Mesodermal cell (in vitro differentiated cells): ENCODE results near the gene CFAP206.
A peak's percentile ranks its signal among the peaks of the same experiment; 100 is the strongest.

ENCODE experiments used
- H3K27ac ChIP-seq: 2 replicates; pipeline ENCODE4 v1.7.0; 2013; ENCODE audit warnings: mild to moderate bottlenecking, low read depth, low read length, moderate library complexity; ENCODE audit not compliant: severe bottlenecking
- H3K36me3 ChIP-seq: 2 replicates; pipeline ENCODE4 v1.7.1; 2013; ENCODE audit warnings: mild to moderate bottlenecking, low read length, moderate library complexity; ENCODE audit not compliant: control insufficient read depth, insufficient read depth
- H3K4me1 ChIP-seq: one replicate; pipeline ENCODE4 v1.7.1; 2013; ENCODE audit warnings: mild to moderate bottlenecking, low read length; ENCODE audit not compliant: insufficient read depth, control insufficient read depth, poor library complexity, severe bottlenecking
- H3K4me3 ChIP-seq: 2 replicates; pipeline ENCODE4 v1.7.0; 2013; ENCODE audit warnings: low read length, control low read depth, mild to moderate bottlenecking; ENCODE audit not compliant: insufficient read depth, poor library complexity, severe bottlenecking; ENCODE audit errors: extremely low read depth
- H3K9me3 ChIP-seq: 2 replicates; pipeline ENCODE4 v1.7.1; 2013; ENCODE audit warnings: mild to moderate bottlenecking, low read length, moderate library complexity; ENCODE audit not compliant: control insufficient read depth
- WGBS, 2 experiments: methylation state at CpG; one replicate each; pipeline ENCODE4 v1.1.5; 2013; ENCODE audit warnings: missing lambda C conversion rate in 2 of 2; ENCODE audit not compliant: insufficient coverage in 2 of 2; 5-methylcytosine and 5-hydroxymethylcytosine counted together

The CFAP206 gene

GRCh38 chr6:87384449-87384848, 23.3 kb upstream of the CFAP206 start:
- Histone ChIP-seq H3K4me3 (no peak overlapping the region), H3K9me3 (no peaks in the 10 kb centered on the region), H3K4me1 (no peaks in the 10 kb centered on the region), H3K27ac (no peak overlapping the region), H3K36me3 (no peaks in the 10 kb centered on the region)
- WGBS, 2 experiments, result 75 to 100% methylated on average over 1 to 2 of the region's 3 CpGs

- Histone ChIP-seq H3K9me3 (no peaks in the 10 kb centered on the region), H3K36me3 (no peaks in the 10 kb centered on the region), H3K4me3 (no peak overlapping the region), H3K27ac (no peak overlapping the region), H3K4me1 (no peaks in the 10 kb centered on the region)
- WGBS, 2 experiments, result 29 to 43% methylated on average over 2 of the region's 3 CpGs
These were observed 16.4 kb upstream of the CFAP206 start for GRCh38 chr6:87391334-87391733.

- no peaks in the 10 kb centered on the region for H3K36me3 ChIP-seq
- H3K4me1 ChIP-seq, result no peaks in the 10 kb centered on the region
- WGBS, 2 experiments, result 13 to 14% methylated on average over 1 of the region's 2 CpGs
- no peak overlapping the region for H3K27ac ChIP-seq
- H3K9me3 ChIP-seq, result no peaks in the 10 kb centered on the region
- H3K4me3 ChIP-seq, result no peak overlapping the region
These were observed 14.6 kb upstream of the CFAP206 start for GRCh38 chr6:87393026-87393622.

- H3K4me1 ChIP-seq, result no peaks in the 10 kb centered on the region
- H3K4me3 ChIP-seq, result no peak overlapping the region
- no CpG with 5 or more reads among the region's 2 CpGs for WGBS, 2 experiments
- H3K27ac ChIP-seq, result no peak overlapping the region
- H3K9me3 ChIP-seq, result no peaks in the 10 kb centered on the region
- H3K36me3 ChIP-seq, result no peaks in the 10 kb centered on the region
These were observed 12.3 kb upstream of the CFAP206 start for GRCh38 chr6:87395431-87395830.

GRCh38 chr6:87396595-87397392, 11.0 kb upstream of the CFAP206 start:
- WGBS, 2 experiments, result 85 to 95% methylated on average over 4 to 6 of the region's 10 CpGs
- no peak overlapping the region for H3K27ac ChIP-seq

GRCh38 chr6:87397656-87398055, 10.1 kb upstream of the CFAP206 start:
- Histone ChIP-seq H3K4me3 (no peak overlapping the region), H3K36me3 (no peaks in the 10 kb centered on the region), H3K4me1 (no peaks in the 10 kb centered on the region), H3K9me3 (no peaks in the 10 kb centered on the region), H3K27ac (no peak overlapping the region)
- 78% methylated on average over 1 of the region's 1 CpG; no CpG with 5 or more reads in 1 of the 2 experiments for WGBS, 2 experiments

More at GRCh38 chr6:87396595-87397392, 11.0 kb upstream of the CFAP206 start:
- H3K4me3 ChIP-seq, result no peak overlapping the region
- H3K4me1 ChIP-seq, result no peaks in the 10 kb centered on the region
- no peaks in the 10 kb centered on the region for H3K9me3 ChIP-seq
- H3K36me3 ChIP-seq, result no peaks in the 10 kb centered on the region

- WGBS, 2 experiments, result no CpG with 5 or more reads among the region's 3 CpGs
- H3K36me3 ChIP-seq, result no peaks in the 10 kb centered on the region
- no peak overlapping the region for H3K27ac ChIP-seq
- H3K9me3 ChIP-seq, result no peaks in the 10 kb centered on the region
- no peaks in the 10 kb centered on the region for H3K4me1 ChIP-seq
- H3K4me3 ChIP-seq, result no peak overlapping the region
These were observed 5.9 kb upstream of the CFAP206 start for GRCh38 chr6:87401832-87402231.

GRCh38 chr6:87407561-87407900, 241 bp upstream of the CFAP206 start:
- 1 to 4% methylated on average over 7 to 10 of the region's 10 CpGs for WGBS, 2 experiments
- no peaks in the 10 kb centered on the region for H3K36me3 ChIP-seq
- H3K27ac ChIP-seq, result peak overlapping the region; percentile 89
- H3K4me1 ChIP-seq, result no peaks in the 10 kb centered on the region
- peak overlapping the region; percentile 94 for H3K4me3 ChIP-seq
- H3K9me3 ChIP-seq, result no peaks in the 10 kb centered on the region

GRCh38 chr6:87408721-87409155, 966 bp downstream of the CFAP206 start:
- Histone ChIP-seq H3K27ac (peak overlapping the region; percentile 62), H3K4me1 (no peaks in the 10 kb centered on the region), H3K36me3 (no peaks in the 10 kb centered on the region), H3K4me3 (peak overlapping the region; percentile 94), H3K9me3 (no peaks in the 10 kb centered on the region)
- WGBS, 2 experiments, result 13 to 100% methylated on average over 1 to 2 of the region's 5 CpGs

GRCh38 chr6:87419266-87419665, 11.5 kb downstream of the CFAP206 start:
- WGBS, 2 experiments, result 80% methylated on average over 1 of the region's 2 CpGs; no CpG with 5 or more reads in 1 of the 2 experiments
- Histone ChIP-seq H3K4me1 (no peaks in the 10 kb centered on the region), H3K4me3 (no peak overlapping the region), H3K9me3 (no peaks in the 10 kb centered on the region), H3K27ac (no peak overlapping the region), H3K36me3 (no peaks in the 10 kb centered on the region)

GRCh38 chr6:87420360-87420759, 12.6 kb downstream of the CFAP206 start:
- Histone ChIP-seq H3K9me3 (no peaks in the 10 kb centered on the region), H3K27ac (no peak overlapping the region), H3K4me1 (no peaks in the 10 kb centered on the region), H3K4me3 (no peak overlapping the region), H3K36me3 (no peaks in the 10 kb centered on the region)
- WGBS, 2 experiments, result 86 to 89% methylated on average over 3 of the region's 5 CpGs
